GM12878 (cell line): ENCODE measurements around the gene ZNF234. TPM values are rescaled to one million over a fixed set of nuclear protein-coding genes. Genes with fewer than 3 reads are reported as not detected.
"Not testable (repeated sequence)": the region's sequence is repeated elsewhere in the genome, so short reads cannot be mapped to it uniquely, and the experiment has no call there.

Experiments
- ATAC-seq: fragments of 200-7000 bp; cut with Tn5 transposase; 3 replicates; pipeline ENCODE4 v1.9.1; 2020; ENCODE audit warnings: mild to moderate bottlenecking, moderate library complexity
- BruUV-seq: library from RNA; stranded (reverse); fragments of 400-500 nt; replicated peaks from 2 replicates; lab custom pipeline; 2021; lab: Mats Ljungman, UMichigan
- CTCF ChIA-PET: fragments of 300-600 bp; sonication (Branson Sonifier 250); formaldehyde crosslinking; extraction: SDS; loops from one replicate; lab custom pipeline; 2021; ENCODE audit warnings: inconsistent platforms; lab: Yijun Ruan, JAX
- POLR2A ChIA-PET: fragments of 350-600 bp; formaldehyde crosslinking; extraction: SDS; loops from one replicate; lab custom pipeline; 2021; ENCODE audit warnings: inconsistent platforms; lab: Charles Lee
- RAD21 ChIA-PET: fragments of 300-600 bp; sonication (Branson Sonifier 250); formaldehyde crosslinking; loops from one replicate; lab custom pipeline; 2023; ENCODE audit warnings: antibody characterized with exemption; ENCODE audit not compliant: unreplicated experiment; lab: Charles Lee
- SMC1A ChIA-PET: fragments of 300-600 bp; sonication (Branson Sonifier 250); formaldehyde crosslinking; loops from one replicate; lab custom pipeline; 2023; ENCODE audit not compliant: unreplicated experiment, uncharacterized antibody; lab: Charles Lee
- DNase-seq: peaks from one replicate; pipeline ENCODE4 v3.0.0-alpha.2; 2011; ENCODE audit warnings: low read depth, low spot score
- FAIRE-seq: peaks from 3 replicates; lab custom pipeline; 2011; peaks lifted over from hg19 to GRCh38; lab: Jason Lieb, UNC
- H2AFZ ChIP-seq: 2 replicates; pipeline ENCODE4 v1.6.0; 2011; ENCODE audit warnings: low read depth, low read length, control low read depth; ENCODE audit not compliant: control insufficient read depth
- H3K27ac ChIP-seq: 2 replicates; pipeline ENCODE4 v1.5.1; 2011; ENCODE audit warnings: control low read depth; ENCODE audit not compliant: control insufficient read depth, insufficient read depth
- H3K27me3 ChIP-seq, 2 experiments: replicated peaks in 1 of 2; 2 replicates each; pipeline versions ENCODE4 v1.6.0 to v1.6.1; 2011; ENCODE audit warnings: low read length in 1 of 2; ENCODE audit not compliant: control insufficient read depth in 2 of 2, insufficient read depth in 2 of 2
- H3K36me3 ChIP-seq, 2 experiments: 2 replicates each; pipeline ENCODE4 v1.5.1; 2011; ENCODE audit warnings: low read length in 1 of 2; ENCODE audit not compliant: control insufficient read depth in 2 of 2, insufficient read depth in 2 of 2
- H3K4me1 ChIP-seq: 2 replicates; pipeline ENCODE4 v1.6.1; 2011; ENCODE audit warnings: mild to moderate bottlenecking, low read length, moderate library complexity, mixed read lengths; ENCODE audit not compliant: control insufficient read depth, insufficient read depth
- H3K4me2 ChIP-seq: 2 replicates; pipeline ENCODE4 v1.6.0; 2011; ENCODE audit warnings: control low read depth; ENCODE audit not compliant: control insufficient read depth, insufficient read depth
- H3K4me3 ChIP-seq: fragments of 200-600 bp; sonication (generic); 2 replicates; pipeline ENCODE4 v1.5.1; 2016
- H3K79me2 ChIP-seq: 2 replicates; pipeline ENCODE4 v1.6.0; 2011; ENCODE audit warnings: low read length; ENCODE audit not compliant: control insufficient read depth, insufficient read depth
- H3K9ac ChIP-seq: 2 replicates; pipeline ENCODE4 v1.8.0; 2011; ENCODE audit warnings: low read length, control low read depth, mixed read lengths; ENCODE audit not compliant: control insufficient read depth, insufficient read depth
- H3K9me3 ChIP-seq: replicated peaks from 3 replicates; pipeline ENCODE4 v1.5.1; 2011; ENCODE audit warnings: mild to moderate bottlenecking, low read length; ENCODE audit not compliant: control insufficient read depth, insufficient read depth
- H4K20me1 ChIP-seq: 2 replicates; pipeline ENCODE4 v1.6.0; 2011; ENCODE audit not compliant: control insufficient read depth, insufficient read depth
- BRCA1 ChIP-seq: IDR thresholded peaks from 2 replicates; pipeline ENCODE4 v1.6.1; 2011; ENCODE audit warnings: low read depth, low read length, improper control_type of control experiment
- WGBS: methylation state at CpG from one replicate; pipeline ENCODE4 v1.1.6; 2016; ENCODE audit warnings: low lambda C conversion rate; ENCODE audit not compliant: insufficient replicate concordance, insufficient coverage; ENCODE audit errors: missing lambda C conversion rate; 5-methylcytosine and 5-hydroxymethylcytosine counted together
- in situ Hi-C: fragments of 300-500 bp; cut with MboI; formaldehyde crosslinking; loops from 9 replicates; pipeline ENCODE4 v1.14.3; 2018; ENCODE audit warnings: mixed read lengths
- intact Hi-C: fragments of 100-400 bp; cut with micrococcal nuclease; formaldehyde crosslinking; loops from one replicate; pipeline ENCODE4 v1.14.2; 2022; ENCODE audit not compliant: unreplicated experiment
- polyA plus RNA-seq, 11 experiments: library from polyadenylated mRNA; depleted of rRNA in 4 of 11; unstranded in 6 of 11; stranded (reverse) in 5 of 11; fragments of >200 nt; fragmentation: Nextera tagmentation in 4 of 11; fragmentation: Illumina TruSeq in 1 of 11; extraction: Ambion mirVana in 4 of 11; extraction: Trizol in 1 of 11; gene quantifications; 1 replicate in 1 of 11; 2 replicates in 10 of 11; pipeline versions ENCODE4 v1.2.1 to v1.2.3, GENCODE V29; 2011 to 2016; ENCODE audit warnings: inconsistent platforms in 2 of 11, missing spikeins in 2 of 11, low read depth in 1 of 11
- total RNA-seq, 4 experiments: library from RNA; depleted of rRNA in 3 of 4; stranded (reverse); fragments of >200 nt in 3 of 4; fragmentation: Illumina TruSeq in 1 of 4; extraction: Trizol in 1 of 4; gene quantifications; 2 replicates each; pipeline versions ENCODE4 v1.2.1 to v1.2.3, GENCODE V29; 2013 to 2021

The ZNF234 gene
- total and polyA plus RNA-seq, 10 of the 15 experiments (the other 5 are each of a cell fraction or from before 2014, with no cell fraction given): 2.7 to 10.5 (median 5.2) TPM

- ATAC-seq: no peak
- ChIA-PET CTCF (no interaction called here), POLR2A (no interaction called here), SMC1A (no interaction called here), RAD21 (no interaction called here)
- H3K4me1 ChIP-seq: no peaks in the 10 kb centered on the region
- FAIRE-seq: no peak
- no peaks in the 10 kb centered on the region for H3K79me2 ChIP-seq
- no peak overlapping the region for H3K27ac ChIP-seq
- WGBS: no CpG with 5 or more reads among the region's 2 CpGs
- TF ChIP-seq BRCA1: no peak
- peaks cover 4% of the 10 kb centered on the region for H3K9me3 ChIP-seq
- in situ Hi-C loops: no loop called here
- no peak for DNase-seq
- H4K20me1 ChIP-seq: no peaks in the 10 kb centered on the region
- H3K4me3 ChIP-seq: no peak overlapping the region
- no peak overlapping the region for H2AFZ ChIP-seq
- H3K4me2 ChIP-seq: no peak overlapping the region
- BruUV-seq: no TSS peak
- intact Hi-C loops: no loop called here
- no peak overlapping the region for H3K9ac ChIP-seq
- H3K27me3 ChIP-seq: no peaks in the 10 kb centered on the region
- H3K36me3 ChIP-seq: no peaks in the 10 kb centered on the region
Measured at GRCh38 chr19:44202974-44203373, 61.6 kb downstream of the ZNF234 start.

DNA sequence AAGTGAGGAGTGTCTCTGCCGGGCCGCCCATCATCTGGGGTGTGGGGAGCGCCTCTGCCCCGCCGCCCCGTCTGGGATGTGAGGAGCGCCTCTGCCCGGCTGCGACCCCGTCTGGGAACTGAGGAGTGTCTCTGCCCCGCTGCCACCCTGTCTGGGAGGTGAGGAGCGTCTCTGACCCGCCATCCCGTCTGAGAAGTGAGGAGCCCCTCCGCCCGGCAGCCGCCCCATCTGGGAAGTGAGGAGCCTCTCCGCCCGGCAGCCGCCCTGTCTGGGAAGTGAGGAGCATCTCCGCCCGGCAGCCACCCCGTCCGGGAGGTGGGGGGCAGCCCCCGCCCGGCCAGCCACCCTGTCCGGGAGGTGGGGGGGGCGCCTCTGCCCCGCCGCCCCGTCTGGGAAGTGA is 62.5 kb downstream of the ZNF234 start:
- FAIRE-seq, H3K4me3 ChIP-seq, intact Hi-C loops, POLR2A ChIA-PET, H3K27me3 ChIP-seq, BruUV-seq, RAD21 ChIA-PET, H3K9me3 ChIP-seq, SMC1A ChIA-PET, H3K27ac ChIP-seq, H3K4me1 ChIP-seq, H3K4me2 ChIP-seq, H3K36me3 ChIP-seq, H3K79me2 ChIP-seq, DNase-seq, H4K20me1 ChIP-seq, in situ Hi-C loops, CTCF ChIA-PET, H3K9ac ChIP-seq, H2AFZ ChIP-seq, ATAC-seq: not testable (repeated sequence)
- WGBS: 89% methylated on average over 22 of the region's 31 CpGs
